Gastroesophageal sphincter (tissue), 4 donors: ENCODE results near the gene TRIM32. TPM values are rescaled to one million over a fixed set of nuclear protein-coding genes. Genes with fewer than 3 reads are reported as not detected.

Experiments used
- ATAC-seq: fragments of 150-250 bp; one replicate; pipeline ENCODE4 v1.9.1; 2016; ENCODE audit warnings: mild to moderate bottlenecking, moderate library complexity
- H3K27ac ChIP-seq, 4 donors: fragments of 200-600 bp; sonication (generic) in 3 of 4; 1 replicate in 3 of 4; 2 replicates in 1 of 4; pipeline ENCODE4 v1.5.1; 2016 to 2019
- H3K27me3 ChIP-seq: fragments of 200-600 bp; sonication (generic); one replicate; pipeline ENCODE4 v1.5.1; 2019
- H3K36me3 ChIP-seq, 2 donors: fragments of 200-600 bp; sonication (generic); one replicate each; pipeline ENCODE4 v1.5.1; 2019; ENCODE audit warnings: control low read depth in 1 of 2
- H3K4me1 ChIP-seq, 3 donors: fragments of 200-600 bp; sonication (generic); 1 replicate in 2 of 3; 2 replicates in 1 of 3; pipeline ENCODE4 v1.5.1; 2016 to 2019; ENCODE audit warnings: control low read depth in 2 of 3
- H3K4me3 ChIP-seq, 2 donors: fragments of 200-600 bp; sonication (generic); one replicate each; pipeline ENCODE4 v1.5.1; 2019; ENCODE audit warnings: mild to moderate bottlenecking in 1 of 2, moderate library complexity in 1 of 2
- H3K9me3 ChIP-seq, 3 donors: fragments of 200-600 bp; sonication (generic); one replicate each; pipeline ENCODE4 v1.5.1; 2017 to 2019; ENCODE audit warnings: control low read depth in 2 of 3
- EP300 ChIP-seq: sonication (generic); formaldehyde crosslinking; IDR thresholded peaks from one replicate; pipeline ENCODE4 v1.6.1; 2017; ENCODE audit warnings: antibody characterized with exemption, mild to moderate bottlenecking
- POLR2A ChIP-seq, 2 donors: fragments of 450-650 bp; IDR thresholded peaks; one replicate each; pipeline ENCODE4 v1.6.1; 2017; ENCODE audit warnings: antibody characterized with exemption in 2 of 2, mild to moderate bottlenecking in 2 of 2, moderate library complexity in 1 of 2
- POLR2AphosphoS5 ChIP-seq: sonication (generic); formaldehyde crosslinking; IDR thresholded peaks from one replicate; pipeline ENCODE4 v1.6.1; 2017; ENCODE audit warnings: antibody characterized with exemption
- WGBS, 2 donors: methylation state at CpG; one replicate each; pipeline ENCODE4 v1.1.5; 2018; ENCODE audit warnings: low coverage in 1 of 2; 5-methylcytosine and 5-hydroxymethylcytosine counted together
- total RNA-seq, 4 donors: library from RNA; depleted of rRNA; stranded (reverse); fragments of >200 nt; gene quantifications; one replicate each; pipeline ENCODE4 v1.1.0, GENCODE V29; 2016
- TF ChIP-seq, protein P1 (sequence below), 4 experiments: fragments of 200-600 bp in 2 of 4; fragments of 450-650 bp in 2 of 4; sonication (generic) in 1 of 4; IDR thresholded peaks; one replicate each; pipeline ENCODE4 v1.5.1; 2017 to 2019; ENCODE audit warnings: antibody characterized with exemption in 4 of 4, mild to moderate bottlenecking in 2 of 4, moderate library complexity in 2 of 4

The TRIM32 gene
- total RNA-seq, 4 donors from 2014 or later = 18.5 to 25.7 (median 23.1) TPM

DNA sequence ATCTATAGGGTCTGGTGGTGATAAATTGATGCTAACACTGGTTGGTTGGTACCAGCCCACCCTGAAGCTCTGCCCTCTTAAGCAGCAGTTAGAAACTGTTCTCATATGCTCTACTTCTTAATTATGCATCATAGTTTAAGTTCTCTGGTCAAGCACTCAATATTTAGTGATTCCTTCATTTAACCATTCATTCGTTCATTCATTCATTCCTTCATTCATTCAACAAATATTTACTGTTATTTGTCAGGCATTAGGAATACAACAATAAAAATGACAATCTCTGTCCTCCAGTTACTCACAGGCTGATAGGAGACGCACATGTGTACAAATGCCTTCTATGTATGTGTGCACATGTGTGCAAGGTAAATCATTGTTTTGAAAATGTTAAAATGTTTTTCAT lies 54.6 kb downstream of the TRIM32 start:
- Histone ChIP-seq H3K36me3 (no peaks in the 10 kb centered on the region), H3K27ac (no peak overlapping the region), H3K27me3 (no peaks in the 10 kb centered on the region), H3K9me3 (no peaks in the 10 kb centered on the region), H3K4me1 (no peaks in the 10 kb centered on the region), H3K4me3 (no peak overlapping the region)
- no peak for TF ChIP-seq EP300
- TF ChIP-seq POLR2AphosphoS5 = no peak
- no peak for TF ChIP-seq POLR2A (IDR thresholded peaks at IDR 0.05)
- TF ChIP-seq, protein P1, sequence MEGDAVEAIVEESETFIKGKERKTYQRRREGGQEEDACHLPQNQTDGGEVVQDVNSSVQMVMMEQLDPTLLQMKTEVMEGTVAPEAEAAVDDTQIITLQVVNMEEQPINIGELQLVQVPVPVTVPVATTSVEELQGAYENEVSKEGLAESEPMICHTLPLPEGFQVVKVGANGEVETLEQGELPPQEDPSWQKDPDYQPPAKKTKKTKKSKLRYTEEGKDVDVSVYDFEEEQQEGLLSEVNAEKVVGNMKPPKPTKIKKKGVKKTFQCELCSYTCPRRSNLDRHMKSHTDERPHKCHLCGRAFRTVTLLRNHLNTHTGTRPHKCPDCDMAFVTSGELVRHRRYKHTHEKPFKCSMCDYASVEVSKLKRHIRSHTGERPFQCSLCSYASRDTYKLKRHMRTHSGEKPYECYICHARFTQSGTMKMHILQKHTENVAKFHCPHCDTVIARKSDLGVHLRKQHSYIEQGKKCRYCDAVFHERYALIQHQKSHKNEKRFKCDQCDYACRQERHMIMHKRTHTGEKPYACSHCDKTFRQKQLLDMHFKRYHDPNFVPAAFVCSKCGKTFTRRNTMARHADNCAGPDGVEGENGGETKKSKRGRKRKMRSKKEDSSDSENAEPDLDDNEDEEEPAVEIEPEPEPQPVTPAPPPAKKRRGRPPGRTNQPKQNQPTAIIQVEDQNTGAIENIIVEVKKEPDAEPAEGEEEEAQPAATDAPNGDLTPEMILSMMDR (IDR thresholded peaks at IDR 0.05) = no peak
- no peak for ATAC-seq
- WGBS, 2 donors = 74 to 92% methylated on average over 2 of the region's 2 CpGs

DNA sequence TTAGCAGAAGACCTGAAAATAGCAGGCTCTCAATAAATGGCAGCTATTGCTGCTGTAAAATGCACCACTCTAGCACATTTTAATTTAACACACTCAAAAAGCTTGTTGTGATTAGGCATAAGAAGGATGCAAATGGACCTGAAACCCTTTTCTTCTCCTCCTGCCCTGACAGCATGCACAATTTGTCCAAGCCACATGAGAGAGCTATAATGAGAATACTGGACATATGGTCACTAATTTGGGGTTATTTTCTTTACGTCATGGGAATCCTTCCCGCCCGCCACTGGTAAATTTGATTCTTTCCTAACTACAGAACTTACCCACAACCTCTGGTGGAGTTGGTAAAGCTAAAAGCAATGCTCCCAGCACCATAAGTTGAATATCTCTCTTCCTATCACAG lies 62.1 kb downstream of the TRIM32 start:
- WGBS, 2 donors = 97 to 100% methylated on average over 2 to 3 of the region's 3 CpGs
- no peak for ATAC-seq
- TF ChIP-seq POLR2AphosphoS5 (no peak), POLR2A (IDR thresholded peaks at IDR 0.05) (no peak), EP300 (no peak)
- TF ChIP-seq, protein P1 (IDR thresholded peaks at IDR 0.05) = no peak
- no peaks in the 10 kb centered on the region for H3K27me3 ChIP-seq
- no peak overlapping the region for H3K4me3 ChIP-seq
- H3K4me1 ChIP-seq = no peaks in the 10 kb centered on the region
- H3K27ac ChIP-seq = no peak overlapping the region
- no peaks in the 10 kb centered on the region for H3K9me3 ChIP-seq
- no peaks in the 10 kb centered on the region for H3K36me3 ChIP-seq

DNA sequence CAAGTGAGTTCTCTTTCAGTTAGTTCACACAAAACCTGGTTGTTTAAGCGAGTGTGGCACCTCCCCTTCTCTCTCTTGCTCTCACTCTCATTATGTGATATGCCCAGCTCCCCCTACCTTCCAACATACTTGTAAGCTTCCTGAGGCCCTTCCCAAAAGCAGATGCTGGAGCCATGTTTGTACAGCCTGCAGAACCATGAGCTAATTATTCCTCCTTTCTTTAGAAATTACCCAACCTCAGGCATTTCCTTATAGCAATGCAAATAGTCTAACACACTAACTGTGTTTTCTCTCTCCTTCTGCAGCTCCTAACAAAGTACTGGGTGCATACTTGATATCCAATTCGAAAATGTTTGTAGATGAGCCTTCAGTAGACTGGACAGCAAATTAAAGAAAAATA lies 62.7 kb downstream of the TRIM32 start:
- ATAC-seq = no peak
- Histone ChIP-seq H3K4me1 (no peaks in the 10 kb centered on the region), H3K36me3 (no peaks in the 10 kb centered on the region), H3K9me3 (no peaks in the 10 kb centered on the region), H3K4me3 (no peak overlapping the region), H3K27ac (no peak overlapping the region), H3K27me3 (no peaks in the 10 kb centered on the region)
- 45 to 46% methylated on average over 2 of the region's 2 CpGs for WGBS, 2 donors
- TF ChIP-seq, protein P1 (IDR thresholded peaks at IDR 0.05) = no peak
- TF ChIP-seq POLR2AphosphoS5 = no peak
- TF ChIP-seq EP300 = no peak
- TF ChIP-seq POLR2A (IDR thresholded peaks at IDR 0.05) = no peak

DNA sequence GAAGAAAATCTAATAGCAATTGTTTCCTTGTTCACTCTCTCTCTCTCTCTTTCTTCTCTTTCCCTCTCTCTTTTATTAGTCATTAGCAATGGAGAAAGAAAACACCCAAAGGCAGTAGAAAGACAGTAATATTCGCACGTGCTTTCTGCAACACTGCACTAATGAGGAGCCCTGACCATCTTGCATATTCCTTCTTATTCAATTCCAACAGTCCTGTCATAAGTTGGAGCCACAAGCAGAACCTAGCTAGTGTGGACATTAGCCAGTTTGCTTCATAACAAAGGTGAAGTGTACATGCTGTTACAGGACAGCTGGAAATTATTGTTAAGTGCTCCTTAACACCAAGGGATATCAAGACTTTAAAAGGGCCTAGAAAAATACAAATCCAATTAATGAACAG lies 63.4 kb downstream of the TRIM32 start:
- TF ChIP-seq POLR2A (IDR thresholded peaks at IDR 0.05) (no peak), POLR2AphosphoS5 (no peak), EP300 (no peak)
- TF ChIP-seq, protein P1 (IDR thresholded peaks at IDR 0.05) = no peak
- no peaks in the 10 kb centered on the region for H3K36me3 ChIP-seq

More for the DNA sequence above, 63.4 kb downstream of the TRIM32 start:
- ATAC-seq = no peak
- WGBS, 2 donors = 68 to 78% methylated on average over 2 of the region's 2 CpGs
- H3K9me3 ChIP-seq = peaks cover 0 to 3% (median 0%) of the 10 kb centered on the region in 3 donors
- H3K4me3 ChIP-seq = no peak overlapping the region
- no peaks in the 10 kb centered on the region for H3K4me1 ChIP-seq
- H3K27me3 ChIP-seq = no peaks in the 10 kb centered on the region
- H3K27ac ChIP-seq = no peak overlapping the region
